HG03378 (cell line): ENCODE measurements around the gene TRIM29.

Experiments used
- ATAC-seq: cut with Tn5 transposase; IDR thresholded peaks from one replicate; pipeline ENCODE4 v1.9.1; 2021; ENCODE audit warnings: mild to moderate bottlenecking, moderate library complexity; ENCODE audit not compliant: unreplicated experiment

TRIM29 gene

GRCh38 chr11:120102864-120103122, 35.1 kb downstream of the TRIM29 start:
- no peak for ATAC-seq

GRCh38 chr11:120102050-120102863, 35.7 kb downstream of the TRIM29 start:
- ATAC-seq = no peak

GRCh38 chr11:120098503-120099020, 39.4 kb downstream of the TRIM29 start:
- ATAC-seq = no peak

DNA sequence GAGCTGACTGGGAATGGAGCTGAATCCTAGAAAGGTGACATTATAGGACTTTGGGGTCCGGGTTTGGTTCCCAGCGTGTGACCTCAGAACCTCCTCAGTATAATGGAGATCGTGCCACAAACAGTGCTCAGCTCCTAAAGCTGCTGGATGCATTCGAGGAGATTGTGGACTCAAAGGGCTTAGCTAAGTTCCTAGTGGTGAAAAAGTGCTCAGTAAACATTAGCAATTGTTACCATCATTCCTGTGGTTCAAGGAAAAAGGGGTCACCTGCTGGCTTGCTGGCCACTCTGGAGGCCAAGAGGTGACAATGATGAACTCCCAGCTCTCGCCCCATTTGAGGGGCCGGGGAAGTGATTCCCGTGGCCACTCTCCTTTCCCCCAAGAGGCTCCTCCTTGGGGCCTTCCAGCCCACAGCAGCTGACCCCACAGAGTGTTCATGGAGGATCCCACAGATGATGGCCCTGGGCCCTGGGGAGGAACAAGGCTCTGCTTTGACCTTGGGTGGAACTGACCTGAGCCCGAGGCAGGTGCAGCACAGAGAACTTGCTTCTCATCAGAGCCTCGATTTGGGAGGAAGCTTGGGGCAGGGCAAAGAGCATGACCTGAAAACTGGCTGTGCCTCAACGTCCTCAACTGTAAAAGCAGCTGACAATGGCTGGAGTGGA, 40.1 kb downstream of the TRIM29 start:
- ATAC-seq = no peak

DNA sequence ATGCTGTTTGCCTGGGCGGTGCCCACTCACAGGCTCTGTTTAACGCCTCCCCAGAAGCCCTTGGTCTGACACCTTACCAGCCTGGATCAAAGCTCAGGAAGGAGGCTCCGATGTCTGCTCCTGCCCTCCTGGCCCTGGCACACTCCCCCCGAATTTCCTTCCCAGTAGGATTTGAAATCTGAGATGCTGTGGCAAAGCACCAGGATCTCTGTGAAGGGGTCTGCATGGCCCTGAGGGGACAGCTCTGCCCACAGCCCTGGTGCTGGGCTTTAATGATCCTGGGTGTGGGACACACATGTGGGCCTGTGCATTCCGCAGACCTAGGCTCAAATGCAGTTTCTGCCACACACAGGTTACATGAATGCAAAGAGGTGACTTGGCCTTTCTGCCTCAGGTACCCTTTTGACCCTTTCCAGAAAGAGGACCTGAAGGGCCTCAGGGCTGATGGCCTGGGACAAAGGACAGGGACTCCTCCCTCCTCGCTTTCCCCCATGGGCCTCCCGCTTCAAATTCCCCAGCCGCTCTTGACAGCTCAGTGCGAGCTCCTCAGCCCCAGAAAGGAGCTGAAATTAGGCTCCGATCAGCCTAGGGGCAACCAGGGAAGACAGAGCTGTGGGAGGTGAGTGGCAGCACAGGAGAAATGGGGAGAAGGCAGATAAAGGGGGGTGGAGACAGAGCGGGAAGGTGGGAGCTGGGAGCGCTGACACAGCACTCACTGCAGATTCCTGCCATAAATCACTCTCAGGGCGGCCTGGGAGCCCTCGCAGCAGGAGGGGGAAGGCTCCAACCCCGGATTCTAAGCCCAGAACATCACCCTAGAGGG, 41.3 kb downstream of the TRIM29 start:
- ATAC-seq = no peak

GRCh38 chr11:120095516-120095915, 42.4 kb downstream of the TRIM29 start:
- no peak for ATAC-seq

GRCh38 chr11:120091701-120092100, 46.2 kb downstream of the TRIM29 start:
- ATAC-seq = no peak

DNA sequence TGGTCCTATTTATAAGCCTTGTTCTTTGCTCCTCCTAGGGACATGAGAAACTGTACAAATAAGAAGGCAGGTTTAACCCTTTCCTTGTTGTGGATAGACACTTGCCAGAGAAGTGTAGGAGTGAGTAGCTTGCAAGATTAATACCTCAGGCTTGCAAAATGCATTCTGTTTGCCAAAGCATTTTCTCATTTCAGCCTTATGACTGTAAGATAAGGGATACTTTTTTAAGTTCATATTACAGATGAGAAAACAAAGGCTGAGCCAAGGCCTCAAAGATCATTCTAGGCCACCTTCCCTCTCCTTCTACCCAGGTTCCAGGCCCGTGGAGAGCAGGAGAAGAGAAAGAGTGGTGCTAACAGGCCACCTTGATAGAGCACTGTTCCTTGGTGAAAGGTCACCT, 46.8 kb downstream of the TRIM29 start:
- no peak for ATAC-seq

DNA sequence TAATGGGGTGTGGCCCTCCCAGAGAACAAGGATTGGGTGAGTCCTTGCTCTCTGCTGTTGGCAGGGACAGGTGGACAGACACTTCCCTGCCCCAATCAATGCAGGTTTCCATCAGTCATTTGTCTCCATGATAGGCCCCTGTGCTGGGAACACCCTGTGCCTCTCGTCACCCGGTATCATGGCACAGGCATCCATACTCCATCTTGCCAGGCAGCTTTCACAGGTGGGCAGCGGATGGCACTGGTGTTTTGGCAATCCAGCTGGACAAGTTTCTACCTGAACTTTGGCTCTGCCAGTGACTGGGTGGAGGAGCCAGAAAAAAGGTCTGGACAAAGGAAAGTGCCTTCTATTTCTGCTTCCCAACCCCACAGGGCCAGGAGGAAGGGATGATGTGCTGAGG, 47.5 kb downstream of the TRIM29 start:
- ATAC-seq = no peak

DNA sequence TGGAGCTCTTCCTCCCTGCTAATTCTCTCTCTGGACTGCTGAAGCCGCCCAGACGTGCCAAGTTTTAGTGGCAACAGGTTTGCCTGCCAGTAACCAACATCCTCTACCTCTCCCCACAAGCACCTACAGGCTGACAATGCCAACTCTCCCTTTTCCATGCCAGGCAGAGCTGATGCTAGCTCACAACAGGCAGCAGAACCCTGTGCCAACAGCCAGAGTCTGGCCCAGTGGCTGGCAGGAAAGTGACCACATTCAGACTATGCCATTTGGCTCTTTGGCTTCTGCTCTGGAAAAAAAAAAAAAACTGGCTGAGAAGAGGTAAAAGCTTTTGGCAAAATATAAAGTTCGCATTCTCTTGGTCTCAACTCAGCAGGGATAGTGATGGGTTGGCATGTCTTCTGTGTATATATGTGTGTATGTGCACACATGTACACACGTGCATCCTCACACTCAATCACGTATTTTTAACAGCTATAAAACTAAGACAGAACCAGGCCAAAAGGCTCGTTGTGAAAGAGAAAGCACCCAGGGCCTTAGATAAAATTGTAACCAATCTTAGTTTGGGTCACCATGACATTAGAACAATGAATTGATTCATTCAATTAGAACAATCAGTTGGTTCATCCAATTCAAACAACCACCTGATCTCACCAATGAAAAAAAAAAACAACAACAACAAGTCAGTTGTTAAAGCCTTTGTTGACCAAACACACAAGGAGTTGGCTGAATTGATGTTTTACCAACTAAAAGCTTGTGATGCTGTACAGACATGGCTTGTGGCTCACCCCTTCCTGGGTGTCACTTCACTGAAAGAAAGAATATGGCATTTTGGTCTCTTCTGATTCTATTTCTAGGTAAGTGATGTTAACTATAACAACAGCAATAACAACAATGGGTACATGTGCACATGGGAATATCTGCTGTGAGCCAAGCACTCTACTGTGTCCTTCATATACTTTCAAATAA, 48.6 kb downstream of the TRIM29 start:
- ATAC-seq = no peak

GRCh38 chr11:120088056-120088455, 49.9 kb downstream of the TRIM29 start:
- no peak for ATAC-seq

- no peak for ATAC-seq
Observed at GRCh38 chr11:120086651-120087050, 51.3 kb downstream of the TRIM29 start.

DNA sequence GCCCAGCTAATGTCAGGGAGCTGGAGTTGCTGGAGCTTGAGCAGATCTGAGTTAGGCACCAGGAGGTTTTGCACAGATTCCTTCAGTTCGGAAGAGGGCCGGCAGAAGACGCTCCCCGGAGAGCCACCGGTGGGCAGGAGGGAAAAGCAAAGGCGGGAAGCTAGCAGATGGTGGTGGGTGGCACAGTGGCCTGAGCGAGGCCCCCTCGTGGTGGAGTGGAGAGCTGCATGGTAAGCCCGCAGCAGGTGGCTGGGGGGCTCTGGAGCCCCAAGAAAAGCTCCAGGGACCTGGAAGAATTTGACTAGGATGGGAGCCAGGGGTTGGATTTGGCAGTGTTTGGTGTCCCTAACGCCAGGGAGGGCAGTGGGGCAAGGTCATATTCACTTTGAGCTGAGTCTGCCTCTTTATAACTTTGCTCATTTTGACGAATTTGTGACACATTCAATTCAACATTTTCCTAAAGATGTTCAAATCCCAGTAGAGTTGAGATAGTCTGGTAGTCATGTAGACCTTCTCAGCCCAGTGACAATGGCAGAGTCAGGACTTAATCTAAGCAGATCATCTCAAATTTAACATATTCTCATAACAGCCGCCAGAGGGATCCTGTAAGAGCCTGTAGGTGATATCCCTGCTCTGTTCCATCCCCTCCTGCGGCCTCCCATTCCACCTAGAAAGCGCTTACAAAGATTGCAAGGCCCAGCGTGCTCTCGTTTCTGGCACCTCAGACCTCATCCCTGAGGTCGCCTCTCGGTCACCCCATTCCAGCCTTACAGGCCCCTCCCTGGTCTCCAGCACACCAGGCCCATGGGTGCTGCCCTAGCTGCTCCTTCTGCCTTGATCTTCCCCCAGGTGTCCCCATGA, 57.9 kb downstream of the TRIM29 start:
- no peak for ATAC-seq

DNA sequence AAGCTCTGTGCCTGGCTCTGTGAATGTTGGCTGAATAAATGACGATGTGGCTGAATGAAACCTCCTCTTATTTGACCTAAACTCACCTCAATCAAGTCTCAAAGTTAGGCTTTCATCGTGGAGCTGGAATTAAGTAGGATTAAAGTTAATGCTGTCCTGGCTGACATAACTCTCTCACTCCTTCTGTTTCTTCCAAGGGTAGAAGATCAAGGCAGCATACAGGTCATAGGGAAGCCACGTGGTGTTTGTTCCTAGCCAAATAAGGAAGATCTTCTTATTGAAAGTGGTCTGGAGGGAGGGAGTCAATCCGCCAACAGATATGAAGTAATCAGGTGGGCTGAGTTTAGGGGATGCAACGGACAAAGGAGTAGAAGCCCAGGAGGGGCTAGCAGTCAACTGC, 59.5 kb downstream of the TRIM29 start:
- no peak for ATAC-seq

- no peak for ATAC-seq
Observed at GRCh38 chr11:120074076-120074475, 63.8 kb downstream of the TRIM29 start.

- no peak for ATAC-seq
Observed at GRCh38 chr11:120073196-120073595, 64.7 kb downstream of the TRIM29 start.

DNA sequence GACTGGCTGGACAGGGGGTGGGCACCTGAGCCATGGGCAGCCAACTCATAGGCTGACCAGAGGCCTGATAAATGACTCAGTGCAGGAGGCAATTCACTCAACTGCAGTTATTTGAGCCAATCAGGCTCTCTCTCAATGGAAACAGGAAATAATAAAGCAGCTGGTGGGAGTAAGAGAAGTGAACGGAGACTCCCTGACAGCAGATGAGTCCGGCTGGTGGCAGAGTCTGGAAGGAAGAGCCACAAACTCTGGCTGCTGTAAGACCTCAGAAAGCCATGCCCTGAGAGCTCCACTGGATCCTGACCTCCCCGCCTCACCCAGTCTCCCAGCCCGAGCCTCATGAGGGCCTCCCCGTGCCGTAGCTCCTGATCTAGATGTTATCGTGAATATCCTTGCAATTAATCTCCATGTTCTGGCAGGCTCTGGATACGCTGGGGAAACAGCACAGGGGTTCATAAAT, 69.8 kb downstream of the TRIM29 start:
- no peak for ATAC-seq

- ATAC-seq = no peak
Observed at GRCh38 chr11:120067438-120068113, 70.3 kb downstream of the TRIM29 start.
